Natural killer cell (primary cell): Measurements from ENCODE around the gene ATRNL1. TPM values are rescaled to one million over a fixed set of nuclear protein-coding genes. Genes with fewer than 3 reads are reported as not detected.
"Not testable (repeated sequence)": the region's sequence is repeated elsewhere in the genome, so short reads cannot be mapped to it uniquely, and the experiment has no call there.

Source experiments
- ATAC-seq, 3 donors: fragments of 150-1000 bp in 2 of 3; fragments of 200-7000 bp in 1 of 3; cut with Tn5 transposase; 1 replicate in 1 of 3; 2 replicates in 2 of 3; pipeline ENCODE4 v1.10.0; 2021; ENCODE audit warnings: mild to moderate bottlenecking in 2 of 3, moderate library complexity in 2 of 3
- DNase-seq, 2 donors: peaks; one replicate each; pipeline versions ENCODE4 v3.0.0 to v3.0.0-alpha.2; 2013 to 2021; ENCODE audit warnings: mixed read lengths in 1 of 2
- H3K27ac ChIP-seq: one replicate; pipeline ENCODE4 v1.5.1; 2013; ENCODE audit warnings: mild to moderate bottlenecking, low read length
- H3K27me3 ChIP-seq: one replicate; pipeline ENCODE4 v1.6.1; 2013; ENCODE audit warnings: low read length; ENCODE audit not compliant: control insufficient read depth, insufficient read depth
- H3K36me3 ChIP-seq: one replicate; pipeline ENCODE4 v1.6.1; 2013; ENCODE audit warnings: low read length; ENCODE audit not compliant: control insufficient read depth, insufficient read depth
- H3K4me1 ChIP-seq: one replicate; pipeline ENCODE4 v1.6.1; 2013; ENCODE audit warnings: low read length; ENCODE audit not compliant: control insufficient read depth, insufficient read depth
- H3K4me3 ChIP-seq: one replicate; pipeline ENCODE4 v1.5.1; 2013; ENCODE audit warnings: low read length
- H3K9me3 ChIP-seq: one replicate; pipeline ENCODE4 v1.6.1; 2013; ENCODE audit warnings: low read length; ENCODE audit not compliant: control insufficient read depth, insufficient read depth
- H3K27ac Mint-ChIP-seq, 2 donors: one replicate each; pipeline ENCODE4 v1.8.0; 2022; ENCODE audit warnings: mild to moderate bottlenecking in 2 of 2, mixed read lengths in 2 of 2, moderate library complexity in 1 of 2
- H3K27me3 Mint-ChIP-seq, 2 donors: one replicate each; pipeline ENCODE4 v1.8.0; 2022; ENCODE audit warnings: low read depth in 2 of 2, mixed read lengths in 2 of 2
- H3K36me3 Mint-ChIP-seq: one replicate; pipeline ENCODE4 v1.8.0; 2022; ENCODE audit warnings: mixed read lengths
- H3K4me1 Mint-ChIP-seq, 2 donors: one replicate each; pipeline ENCODE4 v1.8.0; 2022; ENCODE audit warnings: mixed read lengths in 2 of 2
- H3K4me3 Mint-ChIP-seq: one replicate; pipeline ENCODE4 v1.8.0; 2022; ENCODE audit warnings: mild to moderate bottlenecking, moderate library complexity, mixed read lengths
- H3K9me3 Mint-ChIP-seq, 2 donors: one replicate each; pipeline ENCODE4 v1.8.0; 2022; ENCODE audit warnings: mixed read lengths in 2 of 2
- WGBS: methylation state at CpG from one replicate; pipeline ENCODE4 v1.1.7; 2013; ENCODE audit warnings: missing lambda C conversion rate; ENCODE audit not compliant: insufficient coverage; 5-methylcytosine and 5-hydroxymethylcytosine counted together
- intact Hi-C: fragments of 100-400 bp; cut with micrococcal nuclease; formaldehyde crosslinking; loops from one replicate; pipeline ENCODE4 v1.14.2; 2022
- total RNA-seq, 4 donors: library from RNA; stranded (reverse); fragments of 120-200 nt in 1 of 4; gene quantifications; one replicate each; pipeline versions ENCODE4 v1.2.3 to v1.2.4, GENCODE V29; 2013 to 2022
- TF ChIP-seq, protein P1 (sequence below): fragments of 200-600 bp; IDR thresholded peaks from one replicate; pipeline ENCODE4 v1.8.0; 2022; ENCODE audit warnings: antibody characterized with exemption

The ATRNL1 gene
- total RNA-seq, 3 donors from 2014 or later (not counting 1 experiment from before 2014, with no cell fraction given) = not detected

DNA sequence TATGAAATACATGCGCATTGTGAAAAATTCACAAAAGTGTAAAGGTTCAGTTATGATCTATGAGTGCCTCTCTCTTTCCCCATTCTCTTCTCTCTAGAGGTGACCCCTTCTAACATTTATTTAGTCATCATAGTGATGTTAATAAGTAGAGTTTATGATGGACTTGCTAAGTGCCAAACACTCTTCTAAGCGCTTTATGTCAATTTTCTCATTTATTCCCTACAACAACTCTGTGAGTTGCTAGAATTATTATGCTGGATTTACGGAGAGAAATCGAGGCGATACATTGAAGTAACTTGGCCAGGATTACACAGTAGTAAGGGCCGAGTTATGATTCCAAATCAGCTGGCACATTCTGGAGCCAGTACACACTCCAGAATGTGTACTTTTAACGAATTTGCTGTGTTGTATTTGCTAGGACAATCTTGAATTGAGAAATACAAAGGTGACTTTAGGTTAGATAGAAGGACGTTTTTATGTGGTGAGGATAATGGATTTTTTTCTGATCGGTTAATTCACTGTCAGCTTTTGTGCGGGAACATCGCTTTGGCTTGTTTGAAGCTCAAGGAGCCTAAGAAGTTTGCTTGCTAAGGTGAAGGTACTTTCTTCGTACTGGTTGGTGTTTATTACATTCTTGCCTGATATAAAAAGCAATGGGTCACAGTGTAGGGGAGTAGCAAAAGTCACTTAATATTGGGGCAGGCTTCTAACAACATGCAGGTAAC lies 1.4 kb downstream of the ATRNL1 start:
- peaks cover 5% of the 10 kb centered on the region for H3K36me3 Mint-ChIP-seq
- H3K4me3 Mint-ChIP-seq = peak overlapping the region; percentile 81
- Histone ChIP-seq H3K36me3 (no peaks in the 10 kb centered on the region), H3K4me1 (peaks cover 10% of the 10 kb centered on the region), H3K9me3 (no peaks in the 10 kb centered on the region), H3K27ac (no peak overlapping the region), H3K27me3 (peaks cover 24% of the 10 kb centered on the region), H3K4me3 (no peak overlapping the region)
- DNase-seq (no peak), ATAC-seq (no peak)
- H3K9me3 Mint-ChIP-seq = no peaks in the 10 kb centered on the region
- intact Hi-C loops = no loop called here
- no peak overlapping the region for H3K27ac Mint-ChIP-seq
- H3K27me3 Mint-ChIP-seq = peaks cover 39 to 51% of the 10 kb centered on the region in 2 donors
- peaks cover 7 to 11% of the 10 kb centered on the region in 2 donors for H3K4me1 Mint-ChIP-seq
- TF ChIP-seq, protein P1, sequence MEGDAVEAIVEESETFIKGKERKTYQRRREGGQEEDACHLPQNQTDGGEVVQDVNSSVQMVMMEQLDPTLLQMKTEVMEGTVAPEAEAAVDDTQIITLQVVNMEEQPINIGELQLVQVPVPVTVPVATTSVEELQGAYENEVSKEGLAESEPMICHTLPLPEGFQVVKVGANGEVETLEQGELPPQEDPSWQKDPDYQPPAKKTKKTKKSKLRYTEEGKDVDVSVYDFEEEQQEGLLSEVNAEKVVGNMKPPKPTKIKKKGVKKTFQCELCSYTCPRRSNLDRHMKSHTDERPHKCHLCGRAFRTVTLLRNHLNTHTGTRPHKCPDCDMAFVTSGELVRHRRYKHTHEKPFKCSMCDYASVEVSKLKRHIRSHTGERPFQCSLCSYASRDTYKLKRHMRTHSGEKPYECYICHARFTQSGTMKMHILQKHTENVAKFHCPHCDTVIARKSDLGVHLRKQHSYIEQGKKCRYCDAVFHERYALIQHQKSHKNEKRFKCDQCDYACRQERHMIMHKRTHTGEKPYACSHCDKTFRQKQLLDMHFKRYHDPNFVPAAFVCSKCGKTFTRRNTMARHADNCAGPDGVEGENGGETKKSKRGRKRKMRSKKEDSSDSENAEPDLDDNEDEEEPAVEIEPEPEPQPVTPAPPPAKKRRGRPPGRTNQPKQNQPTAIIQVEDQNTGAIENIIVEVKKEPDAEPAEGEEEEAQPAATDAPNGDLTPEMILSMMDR = no peak
- WGBS = 53% methylated on average over 11 of the region's 12 CpGs

DNA sequence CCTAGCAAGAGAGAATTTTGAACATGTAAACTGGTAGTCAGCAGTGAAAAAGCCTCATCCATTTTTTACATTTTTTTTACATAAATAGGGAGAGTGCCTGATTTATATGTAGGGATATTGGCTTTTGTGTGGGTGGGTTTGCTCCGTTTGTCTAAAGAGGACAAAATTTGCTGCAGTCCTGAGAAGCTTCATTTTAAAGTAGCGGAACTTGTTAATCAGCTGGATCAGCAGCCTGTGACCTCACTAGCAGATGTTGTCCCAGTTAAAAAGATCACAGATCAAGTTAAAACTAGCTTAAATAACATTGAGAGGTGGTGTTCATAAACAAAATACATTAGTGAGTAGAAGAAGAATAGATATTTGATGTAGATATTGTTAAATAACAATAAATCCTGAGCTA lies 2.6 kb downstream of the ATRNL1 start:
- H3K9me3 ChIP-seq = no peaks in the 10 kb centered on the region

DNA sequence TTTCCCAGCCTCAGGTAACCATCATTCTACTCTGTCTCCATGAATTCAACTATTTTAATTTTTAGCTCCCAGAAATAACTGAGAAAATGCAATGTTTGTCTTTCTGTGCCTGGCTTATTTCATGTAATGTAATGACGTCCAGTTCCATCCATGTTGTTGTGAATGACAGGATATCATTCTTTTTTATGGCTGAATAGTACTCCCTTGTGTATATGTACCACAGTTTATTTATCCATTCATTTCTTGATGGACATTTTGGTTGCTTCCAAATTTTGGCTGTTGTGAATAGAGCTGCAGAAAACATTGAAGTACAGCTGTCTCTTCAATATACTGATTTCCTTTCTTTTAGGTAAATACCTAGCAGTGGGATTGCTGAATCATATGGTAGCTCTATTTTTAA lies 10.5 kb downstream of the ATRNL1 start:
- no peak for DNase-seq
- Mint-ChIP-seq H3K9me3 (peaks cover 0 to 5% of the 10 kb centered on the region in 2 donors), H3K36me3 (no peaks in the 10 kb centered on the region), H3K27ac (no peak overlapping the region), H3K4me3 (no peak overlapping the region), H3K27me3 (peaks cover 5 to 22% of the 10 kb centered on the region in 2 donors), H3K4me1 (no peaks in the 10 kb centered on the region)
- Histone ChIP-seq H3K36me3 (no peaks in the 10 kb centered on the region), H3K27ac (no peak overlapping the region), H3K27me3 (no peaks in the 10 kb centered on the region), H3K4me1 (no peaks in the 10 kb centered on the region), H3K4me3 (no peak overlapping the region), H3K9me3 (no peaks in the 10 kb centered on the region)
- TF ChIP-seq, protein P1 = no peak
- 78% methylated on average over 1 of the region's 1 CpG for WGBS
- no peak for ATAC-seq
- intact Hi-C loops = no loop called here

More for the DNA sequence above, 2.6 kb downstream of the ATRNL1 start:
- ATAC-seq (no peak), DNase-seq (no peak)
- H3K4me3 ChIP-seq = no peak overlapping the region
- no peak overlapping the region for H3K4me3 Mint-ChIP-seq
- peaks cover 38 to 58% of the 10 kb centered on the region in 2 donors for H3K27me3 Mint-ChIP-seq
- no peaks in the 10 kb centered on the region for H3K36me3 ChIP-seq
- H3K9me3 Mint-ChIP-seq = no peaks in the 10 kb centered on the region
- peaks cover 10% of the 10 kb centered on the region for H3K4me1 ChIP-seq
- TF ChIP-seq, protein P1 = no peak
- intact Hi-C loops = no loop called here
- WGBS = 63% methylated on average over 2 of the region's 2 CpGs
- no peak overlapping the region for H3K27ac ChIP-seq
- H3K36me3 Mint-ChIP-seq = peaks cover 5% of the 10 kb centered on the region
- peaks cover 7 to 11% of the 10 kb centered on the region in 2 donors for H3K4me1 Mint-ChIP-seq
- H3K27me3 ChIP-seq = peaks cover 21% of the 10 kb centered on the region
- no peak overlapping the region for H3K27ac Mint-ChIP-seq

DNA sequence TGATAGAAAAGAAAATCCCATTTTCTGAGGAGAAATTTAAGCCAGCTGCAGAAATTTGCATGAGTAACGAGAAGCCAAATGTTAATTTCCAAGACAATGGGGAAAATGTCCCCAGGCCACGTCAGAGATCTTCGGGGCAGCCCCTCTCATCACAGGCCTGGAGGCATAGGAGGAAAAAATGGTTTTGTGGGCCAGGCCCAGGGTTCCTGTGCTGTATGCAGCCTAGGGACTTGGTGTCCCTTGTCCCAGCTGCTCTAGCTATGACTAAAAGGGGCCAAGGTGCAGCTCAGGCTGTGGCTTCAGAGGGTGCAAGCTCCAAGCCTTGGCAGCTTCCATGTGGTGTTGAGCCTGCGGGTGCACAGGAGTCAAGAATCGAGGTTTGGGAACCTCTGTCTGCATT lies 12.2 kb downstream of the ATRNL1 start:
- H3K9me3 ChIP-seq, H3K9me3 Mint-ChIP-seq, intact Hi-C loops, H3K27me3 ChIP-seq, ATAC-seq, H3K4me1 Mint-ChIP-seq, H3K36me3 Mint-ChIP-seq, H3K27ac ChIP-seq, H3K27ac Mint-ChIP-seq, H3K4me3 Mint-ChIP-seq, DNase-seq, H3K4me1 ChIP-seq, H3K36me3 ChIP-seq, H3K4me3 ChIP-seq: not testable (repeated sequence)
- 82% methylated on average over 5 of the region's 5 CpGs for WGBS
- peaks cover 4 to 11% of the 10 kb centered on the region in 2 donors for H3K27me3 Mint-ChIP-seq
